Adipose tissue (tissue), 3 donors: ENCODE data around the gene RELCH. TPM values are rescaled to one million over a fixed set of nuclear protein-coding genes. Genes with fewer than 3 reads are reported as not detected.

Experiments
- H3K27ac ChIP-seq: one replicate; pipeline ENCODE4 v1.5.1; 2013; ENCODE audit warnings: low read depth, low read length
- WGBS, 3 donors: extraction: QIAGEN DNeasy Blood & Tissue Kit; methylation state at CpG; one replicate each; pipeline ENCODE4 v1.1.7; 2013; 5-methylcytosine and 5-hydroxymethylcytosine counted together
- polyA plus RNA-seq, 3 donors: library from polyadenylated mRNA; stranded (reverse); fragments of 200-250 nt; gene quantifications; one replicate each; pipeline ENCODE4 v1.2.3, GENCODE V29; 2013
- donor health status: healthy with polysubstance abuse.
- donor health status: Bipolar disorder and iron deficiency.
- donor health status: healthy.

RELCH gene
- polyA plus RNA-seq, 3 donors: 5.2 to 9.2 (median 5.6) TPM

DNA sequence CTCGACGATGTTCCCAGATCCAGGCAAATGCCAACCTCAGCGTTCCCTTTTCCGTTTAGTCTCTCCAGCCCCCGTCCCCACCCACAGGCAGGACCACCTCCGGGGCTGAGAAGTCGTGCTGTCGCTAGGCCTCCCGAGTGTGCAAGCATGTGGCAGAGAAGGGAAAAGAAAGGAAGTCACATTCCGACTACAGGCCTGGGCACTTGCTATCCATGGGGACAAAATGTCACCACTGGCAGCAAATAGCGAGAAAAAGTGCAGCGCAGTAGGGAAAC, 619 bp upstream of the RELCH start:
- no peak overlapping the region for H3K27ac ChIP-seq
- WGBS, 3 donors: 0 to 1% (median 0%) methylated on average over 12 of the region's 12 CpGs

DNA sequence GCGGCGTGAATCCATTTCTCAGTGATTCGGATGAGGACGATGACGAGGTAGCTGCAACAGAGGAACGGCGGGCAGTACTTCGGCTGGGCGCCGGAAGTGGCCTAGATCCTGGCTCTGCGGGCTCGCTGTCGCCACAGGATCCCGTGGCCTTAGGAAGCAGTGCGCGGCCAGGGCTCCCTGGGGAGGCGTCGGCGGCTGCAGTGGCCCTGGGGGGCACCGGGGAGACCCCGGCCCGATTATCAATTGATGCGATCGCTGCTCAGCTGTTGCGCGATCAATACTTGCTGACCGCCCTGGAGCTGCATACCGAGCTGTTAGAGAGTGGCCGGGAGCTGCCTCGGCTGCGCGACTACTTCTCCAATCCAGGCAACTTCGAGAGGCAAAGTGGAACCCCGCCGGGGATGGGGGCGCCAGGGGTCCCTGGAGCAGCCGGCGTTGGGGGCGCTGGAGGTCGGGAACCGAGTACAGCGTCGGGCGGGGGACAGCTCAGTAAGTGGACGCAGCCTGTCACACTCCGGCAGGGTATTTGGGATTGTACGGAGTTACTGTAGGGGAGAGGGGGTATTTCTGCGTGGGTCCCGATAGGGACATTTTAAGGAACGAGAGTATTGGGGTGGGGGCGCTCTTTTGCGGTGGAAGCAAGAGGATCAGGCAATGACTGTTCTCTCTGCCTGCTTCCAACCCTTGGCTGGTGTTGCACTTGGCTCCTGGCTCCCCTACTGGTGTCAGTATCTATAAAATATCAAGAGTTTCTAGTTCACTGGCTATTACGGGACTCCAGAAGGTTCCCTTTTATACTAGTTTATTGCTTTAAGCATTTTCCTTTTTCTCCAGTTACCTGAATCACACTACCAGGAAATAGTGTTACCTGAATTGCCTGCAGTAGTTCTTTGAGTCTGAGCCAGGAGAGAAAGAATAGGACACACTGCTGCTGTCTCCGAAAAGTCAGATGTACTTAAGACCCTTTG, 772 bp downstream of the RELCH start:
- 1% methylated on average over 54 of the region's 54 CpGs for WGBS, 3 donors

DNA sequence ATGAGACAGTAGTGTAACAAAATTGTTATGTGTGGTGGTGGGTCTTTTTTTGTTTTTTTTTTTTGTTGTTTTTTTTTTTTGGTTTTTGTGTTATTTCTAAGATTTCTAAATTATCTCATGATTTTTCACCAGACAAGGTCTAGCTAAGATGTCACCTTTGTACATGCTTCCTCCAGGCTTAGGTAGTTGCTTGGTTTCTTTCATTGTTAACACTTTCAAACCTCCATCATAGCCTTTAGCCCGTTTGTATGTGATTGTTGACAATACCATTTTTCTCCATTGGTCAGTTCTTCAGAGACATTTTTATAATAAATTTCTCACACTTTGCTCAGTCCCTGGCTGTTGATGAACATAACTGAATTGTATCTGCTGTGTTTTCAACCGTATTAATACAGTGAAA, 2.2 kb downstream of the RELCH start:
- 26 to 43% (median 41%) methylated on average over 2 of the region's 2 CpGs for WGBS, 3 donors
- H3K27ac ChIP-seq: no peak overlapping the region

More for the DNA sequence above, 772 bp downstream of the RELCH start:
- H3K27ac ChIP-seq: no peak overlapping the region

DNA sequence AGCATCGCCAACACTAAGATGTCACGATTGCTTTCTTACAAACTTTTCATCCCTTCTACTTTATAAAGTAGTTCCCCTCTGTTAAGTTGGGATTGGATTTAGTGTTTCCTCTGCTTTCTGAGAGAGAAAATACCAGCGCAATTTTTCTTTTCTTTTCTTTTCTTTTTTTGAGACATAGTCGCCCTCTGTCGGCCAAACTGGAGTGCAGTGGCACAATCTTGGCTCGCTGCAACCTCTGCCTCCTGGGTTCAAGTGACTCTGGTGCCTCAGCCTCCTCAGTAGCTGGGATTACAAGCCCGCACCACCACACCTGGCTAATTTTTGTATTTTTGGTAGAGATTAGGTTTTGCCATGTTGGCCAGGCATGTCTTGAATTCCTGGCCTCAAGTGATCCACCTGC, 9.0 kb downstream of the RELCH start:
- 93 to 96% (median 96%) methylated on average over 7 of the region's 7 CpGs for WGBS, 3 donors
- no peak overlapping the region for H3K27ac ChIP-seq

DNA sequence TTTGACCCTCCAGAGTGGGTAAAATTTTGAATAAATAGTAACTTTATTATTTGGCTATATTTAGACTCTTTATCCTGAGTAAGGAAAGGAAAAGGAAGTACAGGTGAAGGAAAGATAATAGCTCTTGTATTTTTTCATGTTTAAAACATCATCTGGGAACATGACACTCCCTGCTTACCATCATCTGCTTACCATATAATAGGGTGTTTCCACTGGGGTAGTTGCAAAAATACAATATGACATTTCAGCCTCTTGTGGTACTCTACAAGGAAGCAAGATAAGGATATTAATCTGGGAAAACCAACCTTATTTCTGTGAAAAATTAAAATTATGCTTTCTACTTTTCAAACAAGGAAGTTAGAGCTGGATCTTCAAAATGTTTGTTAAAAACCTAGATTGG, 9.9 kb downstream of the RELCH start:
- no peak overlapping the region for H3K27ac ChIP-seq

DNA sequence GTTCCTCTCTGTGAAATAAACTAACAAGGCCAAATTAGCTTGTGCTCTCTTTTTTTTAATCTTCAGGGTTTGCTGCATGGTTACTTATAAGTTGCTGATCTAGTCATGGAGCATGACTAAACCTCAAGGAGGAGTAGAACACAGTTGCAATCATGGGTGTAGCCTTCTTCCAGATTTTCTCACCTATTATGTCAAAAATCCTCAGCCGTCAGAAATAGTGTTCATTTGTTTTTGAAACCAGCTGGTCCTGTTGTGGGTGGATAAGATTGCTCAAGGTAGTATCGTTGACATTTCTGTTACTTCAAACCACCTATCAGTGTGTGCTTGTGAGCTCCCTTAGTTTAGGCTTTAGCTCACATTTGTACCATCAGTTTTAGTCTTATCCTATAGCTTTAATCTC, 11.2 kb downstream of the RELCH start:
- WGBS, 3 donors: 33 to 56% (median 54%) methylated on average over 2 of the region's 2 CpGs
- H3K27ac ChIP-seq: no peak overlapping the region

DNA sequence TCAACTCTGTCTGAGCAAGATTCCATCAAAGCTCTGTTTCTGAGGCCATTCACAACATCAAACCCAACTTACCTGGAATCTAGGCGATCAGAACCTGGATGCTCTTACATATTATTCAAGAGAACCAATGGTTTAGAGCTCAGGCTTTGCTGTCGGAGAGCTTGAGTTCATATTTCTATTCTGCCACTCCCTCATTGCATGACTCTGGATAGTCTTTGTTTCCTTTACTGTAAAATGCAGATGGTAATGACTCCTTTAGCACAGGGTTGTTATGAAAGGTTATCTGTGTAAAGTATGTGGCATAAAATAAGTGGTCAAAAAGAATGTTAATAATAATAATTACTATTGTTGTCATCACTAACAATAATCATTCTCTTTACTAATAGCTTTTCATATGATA, 12.6 kb downstream of the RELCH start:
- 68 to 94% (median 92%) methylated on average over 2 of the region's 2 CpGs for WGBS, 3 donors
- no peak overlapping the region for H3K27ac ChIP-seq

DNA sequence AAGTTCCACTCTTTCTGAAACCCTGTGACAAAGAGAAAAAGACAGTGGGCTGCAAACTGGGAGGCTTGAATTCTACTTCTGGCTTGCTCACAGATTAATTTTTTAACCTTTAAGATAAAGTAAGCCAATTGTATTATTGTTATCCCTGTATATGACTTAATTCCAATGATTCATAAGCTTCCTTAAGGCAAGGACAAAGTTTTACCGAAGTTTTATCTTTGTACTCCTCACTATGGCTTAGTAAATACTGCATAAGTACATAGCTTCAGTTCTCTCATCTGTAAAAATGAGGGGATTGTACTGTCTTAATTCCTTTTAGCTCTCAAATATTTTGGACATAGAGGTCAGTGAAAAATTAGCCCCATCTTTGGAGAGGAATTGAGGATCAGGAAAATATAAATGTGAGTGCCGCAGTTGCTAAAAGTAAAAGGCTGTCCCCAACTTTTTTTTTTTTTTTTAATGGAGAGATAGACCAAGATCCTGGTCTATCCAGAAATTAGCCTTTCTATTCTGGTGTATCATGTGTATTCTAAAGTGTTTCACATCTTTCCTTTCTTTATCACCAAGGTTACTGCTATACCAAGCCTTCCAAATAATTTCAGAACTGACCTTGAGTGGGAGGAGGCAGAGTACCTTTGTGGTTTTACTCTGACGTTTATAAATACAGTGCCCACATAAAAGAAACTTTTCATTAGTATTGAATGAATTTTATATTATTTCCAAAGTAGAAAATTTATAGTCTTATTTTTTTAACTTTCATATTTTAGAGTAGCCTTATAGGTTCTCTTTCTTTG, 13.3 kb downstream of the RELCH start:
- WGBS, 3 donors: 44 to 69% (median 67%) methylated on average over 3 of the region's 3 CpGs
- no peak overlapping the region for H3K27ac ChIP-seq

DNA sequence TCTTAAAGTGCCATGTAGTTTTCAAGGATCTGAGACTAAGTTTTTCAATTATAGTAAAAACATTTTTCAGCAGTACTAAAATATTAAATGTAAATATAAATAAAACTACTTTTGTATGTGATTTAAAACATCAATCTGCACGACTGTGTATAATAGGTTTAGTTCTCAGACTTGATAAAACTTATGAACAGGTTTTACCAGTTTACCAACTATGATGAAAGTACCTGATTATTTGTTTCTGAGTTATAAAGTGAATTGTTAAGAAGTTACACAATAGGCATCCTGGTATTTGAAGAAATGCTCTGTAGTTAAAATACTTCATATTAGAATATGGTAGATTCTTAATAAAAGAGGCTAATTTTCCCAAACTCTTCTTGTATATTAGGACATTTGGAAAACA, 14.8 kb downstream of the RELCH start:
- H3K27ac ChIP-seq: no peak overlapping the region
- 0 to 42% (median 41%) methylated on average over 1 of the region's 1 CpG for WGBS, 3 donors

DNA sequence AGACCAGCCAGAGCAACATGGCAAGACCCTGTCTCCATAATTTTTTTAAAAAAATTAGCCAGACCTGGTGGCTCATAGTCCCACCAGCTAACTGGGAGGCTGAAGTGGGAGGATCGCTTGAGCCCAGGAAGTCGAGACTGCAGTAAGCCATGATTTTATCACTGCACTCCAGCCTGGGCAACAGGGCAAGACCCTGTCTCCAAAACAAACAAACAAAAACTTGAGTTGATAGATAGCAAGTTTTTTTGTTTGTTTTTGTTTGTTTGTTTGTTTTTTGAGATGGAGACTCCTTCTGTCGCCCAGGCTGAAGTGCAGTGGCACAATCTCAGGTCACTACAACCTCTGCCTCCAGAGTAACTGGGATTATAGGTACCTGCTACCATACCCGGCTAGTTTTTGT, 18.8 kb downstream of the RELCH start:
- 95 to 99% (median 98%) methylated on average over 4 of the region's 4 CpGs for WGBS, 3 donors
- H3K27ac ChIP-seq: no peak overlapping the region

DNA sequence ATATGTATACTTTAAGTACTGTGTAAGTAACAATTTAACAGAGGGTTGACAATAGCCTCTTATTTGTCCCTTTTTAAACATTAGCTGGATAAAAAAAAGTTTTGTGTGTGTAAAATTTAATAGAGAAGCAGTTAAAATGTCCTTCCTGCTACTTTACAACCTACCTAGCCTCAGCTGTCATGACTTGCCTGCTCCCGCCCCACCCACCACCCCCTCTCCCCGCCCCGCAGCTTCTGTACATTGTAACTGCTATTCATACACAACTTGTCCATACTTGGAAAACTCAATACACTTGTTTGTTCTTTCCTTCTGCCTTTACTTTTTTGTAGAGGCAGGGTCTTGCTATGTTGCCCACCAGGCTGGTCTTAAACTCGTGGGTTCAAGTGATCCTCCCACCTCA, 19.5 kb downstream of the RELCH start:
- WGBS, 3 donors: 86 to 96% (median 95%) methylated on average over 4 of the region's 4 CpGs
- no peak overlapping the region for H3K27ac ChIP-seq

DNA sequence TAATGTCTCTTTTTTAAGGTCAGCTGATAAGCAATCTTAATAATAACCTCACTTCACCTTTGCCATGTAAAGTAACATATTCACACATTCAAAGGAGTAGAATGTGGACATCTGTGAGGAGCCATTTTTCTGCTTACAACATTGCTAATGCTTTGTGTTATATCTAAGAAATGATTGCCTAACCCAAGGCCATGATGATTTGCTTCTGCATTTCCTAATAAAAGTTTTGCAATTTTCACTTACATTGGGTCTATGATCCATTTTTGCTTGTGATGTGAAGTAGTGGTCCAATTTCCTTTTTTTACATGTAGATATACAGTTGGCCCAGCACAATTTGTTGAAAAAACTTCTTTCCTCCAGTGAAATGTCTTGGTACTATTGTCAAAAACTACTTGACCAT, 22.0 kb downstream of the RELCH start:
- H3K27ac ChIP-seq: no peak overlapping the region

DNA sequence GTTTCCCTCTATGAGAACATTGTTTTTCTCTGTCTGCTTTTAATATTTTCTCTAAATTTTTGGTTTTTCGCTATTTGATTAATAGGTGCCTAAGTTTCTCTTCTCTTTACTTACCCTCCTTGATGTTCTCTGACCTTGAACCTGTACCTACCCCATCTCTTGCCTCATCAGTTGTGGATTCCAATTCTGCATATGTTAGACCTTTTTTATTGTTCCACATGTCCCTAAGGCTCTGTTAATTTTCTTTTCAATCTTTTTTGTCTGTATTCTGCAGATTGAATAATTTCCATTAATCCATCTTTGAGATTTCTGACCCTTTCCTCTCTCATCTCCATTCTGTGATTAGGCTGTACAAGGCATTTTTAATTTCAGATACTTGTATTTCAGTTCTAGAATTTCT, 23.1 kb downstream of the RELCH start:
- H3K27ac ChIP-seq: no peak overlapping the region
- 97 to 100% (median 100%) methylated on average over 1 of the region's 1 CpG for WGBS, 3 donors

DNA sequence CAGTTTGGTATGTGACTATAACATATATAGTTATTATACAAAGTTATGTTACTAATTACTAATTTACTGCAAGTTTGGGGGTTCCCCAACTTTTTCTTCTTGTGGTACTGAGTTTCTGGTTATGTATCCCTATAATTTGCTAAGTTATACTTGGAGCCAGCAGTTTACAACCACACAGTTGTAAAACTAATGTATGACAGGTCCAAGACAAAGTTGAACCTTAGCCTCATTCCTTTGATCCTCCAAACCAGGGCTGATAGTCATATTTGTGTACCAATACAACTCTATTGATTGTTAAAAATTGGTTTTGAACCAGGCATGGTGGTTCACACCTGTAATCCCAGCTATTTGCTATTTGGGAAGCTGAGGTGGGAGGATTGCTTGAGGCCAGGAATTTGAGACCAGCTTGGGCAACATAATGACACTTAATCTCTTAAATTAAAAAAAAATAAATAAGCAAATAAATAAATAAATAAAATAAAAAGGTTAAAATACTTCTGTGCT, 24.3 kb downstream of the RELCH start:
- H3K27ac ChIP-seq: no peak overlapping the region

DNA sequence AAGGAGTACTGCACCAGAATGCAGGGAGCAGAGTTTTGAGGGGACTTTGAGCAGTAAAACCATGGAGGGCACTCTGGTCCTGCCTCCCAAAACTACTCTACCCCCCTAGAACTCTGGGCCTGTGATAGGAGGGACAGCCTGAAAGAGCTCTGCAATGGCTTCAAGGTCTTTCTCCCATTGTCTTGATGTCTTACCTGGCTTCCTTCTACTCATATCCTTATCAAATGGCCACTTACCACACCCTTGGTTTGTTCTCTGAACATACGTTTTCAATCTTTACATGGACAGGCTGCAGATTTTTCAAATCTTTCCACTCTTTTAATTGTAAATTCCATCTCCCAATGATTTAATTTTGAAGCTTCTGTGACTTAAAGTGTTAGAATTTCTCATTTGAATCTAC, 27.7 kb downstream of the RELCH start:
- 79 to 85% (median 81%) methylated on average over 1 of the region's 1 CpG for WGBS, 3 donors
- no peak overlapping the region for H3K27ac ChIP-seq

DNA sequence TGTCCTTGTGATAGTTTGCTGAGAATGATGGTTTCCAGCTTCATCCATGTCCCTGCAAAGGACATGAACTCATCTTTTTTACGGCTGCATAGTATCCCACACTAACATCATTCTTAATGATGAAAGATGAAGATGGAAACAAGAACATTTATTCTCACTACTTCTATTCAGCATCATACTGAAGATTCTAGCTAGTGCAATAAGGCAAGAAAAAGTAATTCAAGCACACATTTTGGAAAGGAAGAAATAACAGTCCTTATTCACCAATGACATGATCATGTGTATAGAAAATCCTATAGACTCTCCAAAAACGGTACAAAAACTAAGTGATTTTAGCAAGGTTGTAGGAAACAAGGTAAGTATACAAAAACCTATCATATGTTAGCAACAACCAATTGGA, 37.2 kb downstream of the RELCH start:
- WGBS, 3 donors: 97 to 99% (median 98%) methylated on average over 2 of the region's 2 CpGs

DNA sequence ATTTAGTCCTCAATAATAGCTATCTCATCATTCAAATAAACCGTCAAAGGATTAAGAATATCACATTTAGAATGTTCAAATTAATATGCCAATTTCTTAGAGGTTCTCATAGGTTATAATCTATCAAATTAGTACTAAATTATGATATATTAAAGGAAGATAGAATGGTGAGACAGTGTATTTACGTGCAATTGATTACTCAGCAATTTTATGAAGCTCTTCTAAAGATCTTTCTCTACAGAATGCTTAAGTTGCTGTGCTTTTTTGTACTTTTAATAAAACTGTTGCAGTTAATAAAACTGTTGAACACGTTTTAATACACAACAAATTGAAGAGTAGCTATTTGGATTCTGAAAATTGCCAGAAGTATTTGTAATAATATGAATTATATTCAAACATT, 39.0 kb downstream of the RELCH start:
- no peak overlapping the region for H3K27ac ChIP-seq
- WGBS, 3 donors: 96 to 97% (median 97%) methylated on average over 3 of the region's 3 CpGs

More for the DNA sequence above, 37.2 kb downstream of the RELCH start:
- H3K27ac ChIP-seq: no peak overlapping the region

DNA sequence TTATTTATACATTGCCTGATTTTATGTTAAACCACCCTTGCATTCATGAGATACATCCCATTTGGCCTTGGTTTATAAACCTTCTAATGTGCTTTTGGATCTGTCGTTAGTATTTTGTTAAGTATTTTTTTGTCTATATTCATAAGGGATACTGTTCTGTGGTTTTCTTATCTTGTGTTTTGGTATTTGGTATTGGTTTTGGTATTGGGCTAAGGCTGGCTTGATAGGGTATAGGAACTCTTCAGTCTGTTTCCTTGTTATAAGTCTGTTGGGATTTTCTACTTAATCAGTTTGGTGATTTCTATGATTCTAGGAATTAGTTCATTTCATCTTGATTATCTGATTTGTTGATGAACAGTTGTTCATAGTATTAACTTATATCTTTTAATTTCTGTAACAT, 49.2 kb downstream of the RELCH start:
- 88 to 95% (median 92%) methylated on average over 1 of the region's 1 CpG for WGBS, 3 donors
- no peak overlapping the region for H3K27ac ChIP-seq

DNA sequence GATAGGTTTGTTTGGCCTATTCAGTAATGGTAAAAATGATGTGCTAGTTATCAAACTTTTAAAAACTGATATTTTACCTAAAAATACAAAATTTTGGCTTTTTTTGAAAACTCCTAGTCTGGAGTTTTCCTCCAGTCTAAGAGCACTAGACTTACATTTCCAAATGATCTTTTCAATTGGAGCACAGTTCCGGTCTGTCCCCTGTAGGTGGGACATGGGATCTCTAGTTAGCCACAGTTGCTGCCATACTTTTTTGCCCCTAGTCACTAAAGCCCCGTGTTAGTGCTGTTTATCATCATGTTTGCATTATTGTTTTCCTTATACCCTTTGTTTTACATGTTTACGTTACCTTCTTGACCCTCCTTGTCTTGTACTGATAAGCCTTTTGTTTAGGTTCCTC, 52.4 kb downstream of the RELCH start:
- no peak overlapping the region for H3K27ac ChIP-seq
- 79 to 91% (median 88%) methylated on average over 3 of the region's 3 CpGs for WGBS, 3 donors

DNA sequence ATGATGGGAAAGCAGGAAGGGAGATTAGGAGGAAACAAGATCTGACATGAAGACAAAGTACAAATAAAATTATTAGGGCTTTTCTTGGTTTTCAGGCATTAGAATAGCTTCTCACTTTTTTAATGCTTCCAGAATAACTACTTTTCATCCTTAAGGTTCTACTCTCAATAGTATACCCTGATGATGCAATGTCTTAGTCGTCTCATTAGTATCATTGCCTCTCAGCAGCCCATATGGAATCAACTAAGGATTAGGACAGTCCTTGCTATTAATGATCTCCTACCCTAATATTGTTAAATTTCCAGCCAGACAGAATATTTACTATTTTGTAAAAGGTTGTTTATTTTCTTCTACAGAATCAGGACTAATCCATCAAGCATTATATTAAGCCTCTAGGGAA, 55.9 kb downstream of the RELCH start:
- WGBS, 3 donors: 78 to 83% (median 79%) methylated on average over 1 of the region's 1 CpG
- no peak overlapping the region for H3K27ac ChIP-seq
